Mucosa of descending colon (tissue), 3 donors: ENCODE measurements around the gene GRM4. TPM values are rescaled to one million over a fixed set of nuclear protein-coding genes. Genes with fewer than 3 reads are reported as not detected.

ENCODE experiments used
- ATAC-seq: fragments of 200-7000 bp; cut with Tn5 transposase; one replicate; pipeline ENCODE4 v1.9.1; 2020; ENCODE audit warnings: mild to moderate bottlenecking, moderate library complexity
- DNase-seq, 3 donors: peaks; one replicate each; pipeline ENCODE4 v3.0.0-alpha.2; 2020
- H3K36me3 ChIP-seq: fragments of 200-600 bp; one replicate; pipeline ENCODE4 v1.8.0; 2021; ENCODE audit warnings: low read depth, mild to moderate bottlenecking
- H3K4me1 ChIP-seq: fragments of 200-600 bp; one replicate; pipeline ENCODE4 v1.8.0; 2021; ENCODE audit warnings: low read depth, mild to moderate bottlenecking
- H3K4me3 ChIP-seq: fragments of 200-600 bp; one replicate; pipeline ENCODE4 v1.8.0; 2021; ENCODE audit warnings: mild to moderate bottlenecking
- H3K9me3 ChIP-seq: fragments of 200-600 bp; one replicate; pipeline ENCODE4 v1.8.0; 2021; ENCODE audit warnings: mild to moderate bottlenecking
- intact Hi-C, 2 donors: fragments of 100-400 bp; cut with DNase I in 1 of 2; cut with micrococcal nuclease in 1 of 2; formaldehyde crosslinking; loops; one replicate each; pipeline versions ENCODE4 v1.11.0 to v1.11.1; 2022; cut with DNase I, micrococcal nuclease
- total RNA-seq, 3 donors: library from RNA; stranded (reverse); fragmentation: NEBNext Ultra II Directional in 2 of 3; extraction: Animal tissue kit (Norgen Biotek cat#: 25700) in 2 of 3; gene quantifications; one replicate each; pipeline versions ENCODE4 v1.2.1 to v1.2.4, GENCODE V29; 2021 to 2023
- TF ChIP-seq, protein P1 (sequence below): fragments of 200-600 bp; IDR thresholded peaks from one replicate; pipeline ENCODE4 v1.8.0; 2022; ENCODE audit warnings: antibody characterized with exemption, mild to moderate bottlenecking
- donor health status: DM: no; HTN: no; CAD: no; lungs with moderate emphysema.
- donor health status: DM: no; HTN: no; CAD: no.
- donor health status: DM: no; HTN: yes; CAD: no.

The GRM4 gene
- total RNA-seq, 3 donors from 2014 or later, result 0.22 to 0.25 TPM; not detected in 1

DNA sequence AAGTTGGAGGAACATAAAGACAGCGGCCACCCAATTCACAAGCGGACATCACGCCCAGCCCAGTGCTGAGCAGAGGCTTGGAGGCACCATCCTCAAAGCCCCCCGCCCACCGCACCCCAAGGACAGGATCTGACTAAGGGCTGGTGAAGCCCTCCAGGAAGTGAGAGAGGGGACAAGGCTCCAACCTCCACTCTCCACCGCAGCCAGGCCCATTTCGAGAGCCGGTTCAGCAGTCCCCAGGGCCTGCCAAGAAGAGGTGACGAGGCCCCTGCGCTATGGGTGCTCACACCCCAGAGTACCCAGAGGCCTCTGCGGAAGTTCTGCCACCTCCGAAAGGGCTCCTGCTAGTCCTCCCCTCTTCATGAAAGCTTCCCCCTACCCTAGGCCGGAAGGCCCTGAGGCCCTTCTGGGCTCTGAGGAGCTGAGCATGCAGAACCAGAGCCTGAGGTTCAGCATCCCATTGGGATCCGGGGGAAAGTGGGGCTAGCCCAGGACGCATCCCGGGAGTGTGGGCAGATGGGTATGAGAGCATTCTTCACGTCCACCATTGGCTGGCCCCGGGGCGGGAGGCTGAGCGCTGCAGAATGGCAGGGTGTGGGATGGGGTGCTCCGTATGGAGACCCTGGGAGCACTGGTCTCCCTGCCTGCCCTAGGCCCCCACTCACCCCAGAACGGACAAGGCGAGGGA is 2.5 kb downstream of the GRM4 start:
- no peaks in the 10 kb centered on the region for H3K9me3 ChIP-seq
- ATAC-seq (no peak), DNase-seq (no peak)
- intact Hi-C loops, result no loop called here
- TF ChIP-seq, protein P1, sequence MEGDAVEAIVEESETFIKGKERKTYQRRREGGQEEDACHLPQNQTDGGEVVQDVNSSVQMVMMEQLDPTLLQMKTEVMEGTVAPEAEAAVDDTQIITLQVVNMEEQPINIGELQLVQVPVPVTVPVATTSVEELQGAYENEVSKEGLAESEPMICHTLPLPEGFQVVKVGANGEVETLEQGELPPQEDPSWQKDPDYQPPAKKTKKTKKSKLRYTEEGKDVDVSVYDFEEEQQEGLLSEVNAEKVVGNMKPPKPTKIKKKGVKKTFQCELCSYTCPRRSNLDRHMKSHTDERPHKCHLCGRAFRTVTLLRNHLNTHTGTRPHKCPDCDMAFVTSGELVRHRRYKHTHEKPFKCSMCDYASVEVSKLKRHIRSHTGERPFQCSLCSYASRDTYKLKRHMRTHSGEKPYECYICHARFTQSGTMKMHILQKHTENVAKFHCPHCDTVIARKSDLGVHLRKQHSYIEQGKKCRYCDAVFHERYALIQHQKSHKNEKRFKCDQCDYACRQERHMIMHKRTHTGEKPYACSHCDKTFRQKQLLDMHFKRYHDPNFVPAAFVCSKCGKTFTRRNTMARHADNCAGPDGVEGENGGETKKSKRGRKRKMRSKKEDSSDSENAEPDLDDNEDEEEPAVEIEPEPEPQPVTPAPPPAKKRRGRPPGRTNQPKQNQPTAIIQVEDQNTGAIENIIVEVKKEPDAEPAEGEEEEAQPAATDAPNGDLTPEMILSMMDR, result no peak
- no peak overlapping the region for H3K4me3 ChIP-seq
- peaks cover 21% of the 10 kb centered on the region for H3K4me1 ChIP-seq
- no peaks in the 10 kb centered on the region for H3K36me3 ChIP-seq

DNA sequence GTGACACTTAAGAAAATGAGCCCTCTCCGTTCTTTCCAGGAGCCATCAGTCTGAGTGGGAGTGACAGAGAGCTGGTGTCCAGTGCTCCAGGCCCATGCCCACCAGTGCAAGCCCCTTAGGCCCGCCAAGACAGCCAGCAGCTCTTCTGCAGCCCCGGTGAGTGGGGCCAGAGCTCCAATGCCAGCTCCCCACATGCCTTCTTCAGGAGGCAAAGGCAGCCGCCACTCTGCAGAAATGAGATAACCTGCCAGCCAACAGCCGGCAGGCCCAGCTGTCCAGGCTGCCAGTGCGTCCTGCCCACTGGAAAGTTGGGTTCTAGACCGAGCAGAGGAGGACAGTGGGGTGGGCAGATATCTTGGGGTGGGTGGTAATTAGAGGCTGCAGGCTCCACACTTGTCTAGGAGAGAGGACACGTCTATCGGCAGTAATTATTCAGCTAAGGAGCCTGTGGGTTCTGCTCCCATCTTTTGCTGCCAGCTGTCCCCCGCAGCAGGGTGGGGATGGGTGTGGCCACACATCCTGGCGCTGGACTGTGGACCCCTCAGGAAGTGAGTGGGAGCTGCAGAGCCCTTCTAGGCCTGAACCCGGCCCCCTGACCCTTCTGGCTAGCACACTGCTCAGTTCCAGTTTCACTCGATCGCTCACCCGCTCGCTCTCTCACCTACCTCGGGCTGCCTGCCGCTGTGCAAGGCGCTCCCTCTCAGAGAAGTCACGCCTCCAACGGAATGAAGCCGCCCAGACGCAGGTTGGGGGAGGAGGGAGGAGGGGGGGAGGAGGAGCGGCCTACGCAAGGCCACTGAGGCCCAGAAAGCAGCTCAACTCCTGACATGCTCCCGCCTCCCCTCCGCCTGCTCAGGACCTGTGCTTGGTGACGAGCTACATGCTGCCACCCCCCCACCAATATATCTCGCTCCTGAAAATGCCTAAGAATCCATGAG is 3.6 kb downstream of the GRM4 start:
- Histone ChIP-seq H3K4me1 (peaks cover 21% of the 10 kb centered on the region), H3K36me3 (no peaks in the 10 kb centered on the region), H3K9me3 (no peaks in the 10 kb centered on the region), H3K4me3 (no peak overlapping the region)
- TF ChIP-seq, protein P1, result no peak
- intact Hi-C loops, result no loop called here
- ATAC-seq (peak; percentile 60), DNase-seq (peak in 1 of 3 donors; percentile 16)

DNA sequence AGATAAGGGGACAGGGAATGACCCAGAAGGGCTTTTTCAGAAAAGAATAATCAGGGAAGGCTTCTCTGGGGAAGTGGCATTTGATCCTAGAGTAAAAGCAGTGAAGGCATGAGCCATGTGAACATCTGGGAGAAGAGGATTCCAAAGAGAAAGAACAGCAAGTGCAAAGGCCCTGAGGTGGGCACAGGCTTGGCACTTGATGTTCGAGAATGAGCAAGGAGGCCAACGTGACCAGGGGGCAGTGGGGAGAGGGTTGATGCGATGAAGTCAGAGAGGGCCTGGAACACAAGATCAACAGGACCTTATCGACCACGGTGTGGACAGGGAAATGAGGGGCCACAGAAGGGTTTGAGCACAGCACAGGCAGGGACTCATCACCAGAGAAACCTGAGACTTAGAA is 5.8 kb downstream of the GRM4 start:
- ATAC-seq (no peak), DNase-seq (no peak)
- Histone ChIP-seq H3K4me3 (no peak overlapping the region), H3K36me3 (no peaks in the 10 kb centered on the region), H3K9me3 (no peaks in the 10 kb centered on the region), H3K4me1 (peaks cover 16% of the 10 kb centered on the region)
- TF ChIP-seq, protein P1, result no peak
- intact Hi-C loops, result no loop called here

DNA sequence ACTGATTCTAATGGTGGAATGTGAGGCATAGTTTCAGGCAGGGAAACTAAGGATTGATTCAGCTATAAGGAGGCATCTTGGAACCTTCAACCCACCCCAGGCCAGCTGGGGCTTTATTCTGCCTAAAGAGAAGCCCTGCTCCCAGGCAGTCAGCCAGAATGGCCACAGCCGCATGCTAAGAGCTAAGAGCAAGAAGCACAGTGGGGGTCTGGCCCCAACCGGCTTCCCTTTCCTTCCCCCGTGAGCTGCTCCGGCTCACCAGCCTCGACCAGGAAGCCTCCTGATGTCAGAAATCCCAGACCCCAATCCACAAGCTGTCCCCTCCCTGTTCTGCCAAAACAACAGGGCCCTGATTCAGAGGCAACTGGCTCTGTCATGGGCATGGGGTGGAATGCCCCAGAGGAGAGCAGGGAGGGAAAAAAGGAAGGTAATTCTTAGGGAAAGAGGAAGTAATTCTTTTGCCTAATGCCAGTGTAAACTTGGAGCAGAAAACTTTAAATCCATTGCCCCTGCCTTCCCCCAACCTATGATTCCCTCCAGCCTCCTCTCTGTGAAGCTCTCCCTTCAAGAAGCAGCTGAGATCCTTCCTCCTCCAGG is 6.9 kb downstream of the GRM4 start:
- Histone ChIP-seq H3K4me3 (no peak overlapping the region), H3K4me1 (peaks cover 7% of the 10 kb centered on the region), H3K36me3 (no peaks in the 10 kb centered on the region), H3K9me3 (no peaks in the 10 kb centered on the region)
- intact Hi-C loops, result no loop called here
- TF ChIP-seq, protein P1, result no peak
- no peak for DNase-seq
- no peak for ATAC-seq

DNA sequence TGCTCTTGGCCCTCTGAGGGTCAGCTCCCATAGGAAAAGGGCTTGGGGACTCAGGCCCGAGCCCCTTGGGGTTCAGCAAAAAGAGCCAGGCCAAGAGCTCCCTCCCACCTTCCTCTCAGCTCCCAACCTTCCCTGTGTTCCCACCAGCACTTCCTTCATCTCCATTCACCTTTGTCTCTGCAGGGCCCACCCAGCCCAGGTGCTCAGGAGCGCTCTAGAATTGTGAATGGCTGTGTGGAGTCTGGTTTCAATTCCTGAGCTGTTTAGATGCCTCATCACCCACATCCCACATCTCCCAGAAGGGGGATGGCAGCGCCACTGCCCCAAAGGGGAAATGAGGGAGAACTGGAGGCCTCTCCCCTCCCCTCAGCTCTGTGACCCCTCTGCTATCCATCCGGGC is 7.7 kb downstream of the GRM4 start:
- H3K4me3 ChIP-seq, result no peak overlapping the region
- TF ChIP-seq, protein P1, result no peak
- H3K4me1 ChIP-seq, result no peaks in the 10 kb centered on the region
- intact Hi-C loops, result no loop called here
- ATAC-seq, result no peak
- DNase-seq, result no peak
- no peaks in the 10 kb centered on the region for H3K36me3 ChIP-seq
- H3K9me3 ChIP-seq, result no peaks in the 10 kb centered on the region
